RWPE2 (cell line): ENCODE measurements around the gene ITGA5.

Experiments
- ATAC-seq: fragments of 200-7000 bp; cut with Tn5 transposase; 3 replicates; pipeline ENCODE4 v1.9.1; 2021; ENCODE audit warnings: low read depth
- DNase-seq: peaks from one replicate; pipeline ENCODE4 v3.0.0-alpha.2; 2020; ENCODE audit warnings: low spot score
- H3K27ac ChIP-seq: fragments of 450-650 bp; 2 replicates; pipeline ENCODE4 v1.5.1; 2017; ENCODE audit warnings: mild to moderate bottlenecking; ENCODE audit not compliant: poor library complexity, severe bottlenecking
- H3K27me3 ChIP-seq: fragments of 250-450 bp; sonication (Bioruptor Pico); 2 replicates; pipeline ENCODE4 v1.5.1; 2021; ENCODE audit warnings: mild to moderate bottlenecking, moderate library complexity; ENCODE audit not compliant: insufficient read depth, poor library complexity, severe bottlenecking
- H3K36me3 ChIP-seq: fragments of 250-450 bp; sonication (Bioruptor Pico); 2 replicates; pipeline ENCODE4 v1.5.1; 2020; ENCODE audit warnings: low read depth, mild to moderate bottlenecking, moderate library complexity
- H3K4me1 ChIP-seq: fragments of 250-450 bp; sonication (Bioruptor Pico); 2 replicates; pipeline ENCODE4 v1.5.1; 2021; ENCODE audit warnings: mild to moderate bottlenecking, moderate library complexity; ENCODE audit not compliant: insufficient read depth, poor library complexity, severe bottlenecking
- H3K4me3 ChIP-seq: fragments of 250-450 bp; sonication (Bioruptor Pico); 2 replicates; pipeline ENCODE4 v1.5.1; 2021; ENCODE audit warnings: mild to moderate bottlenecking, moderate library complexity; ENCODE audit not compliant: severe bottlenecking
- H3K9me3 ChIP-seq: fragments of 250-450 bp; sonication (Bioruptor Pico); 2 replicates; pipeline ENCODE4 v1.5.1; 2021; ENCODE audit warnings: mild to moderate bottlenecking, moderate library complexity; ENCODE audit not compliant: severe bottlenecking
- TF ChIP-seq, protein P1 (sequence below): fragments of 450-650 bp; IDR thresholded peaks from one replicate; pipeline ENCODE4 v1.5.1; 2017; ENCODE audit warnings: mild to moderate bottlenecking, moderate library complexity; ENCODE audit not compliant: poor library complexity, severe bottlenecking

The ITGA5 gene

GRCh38 chr12:54439521-54440255 lies 20.6 kb upstream of the ITGA5 start:
- H3K9me3 ChIP-seq: no peaks in the 10 kb centered on the region
- H3K36me3 ChIP-seq: no peaks in the 10 kb centered on the region
- TF ChIP-seq, protein P1, sequence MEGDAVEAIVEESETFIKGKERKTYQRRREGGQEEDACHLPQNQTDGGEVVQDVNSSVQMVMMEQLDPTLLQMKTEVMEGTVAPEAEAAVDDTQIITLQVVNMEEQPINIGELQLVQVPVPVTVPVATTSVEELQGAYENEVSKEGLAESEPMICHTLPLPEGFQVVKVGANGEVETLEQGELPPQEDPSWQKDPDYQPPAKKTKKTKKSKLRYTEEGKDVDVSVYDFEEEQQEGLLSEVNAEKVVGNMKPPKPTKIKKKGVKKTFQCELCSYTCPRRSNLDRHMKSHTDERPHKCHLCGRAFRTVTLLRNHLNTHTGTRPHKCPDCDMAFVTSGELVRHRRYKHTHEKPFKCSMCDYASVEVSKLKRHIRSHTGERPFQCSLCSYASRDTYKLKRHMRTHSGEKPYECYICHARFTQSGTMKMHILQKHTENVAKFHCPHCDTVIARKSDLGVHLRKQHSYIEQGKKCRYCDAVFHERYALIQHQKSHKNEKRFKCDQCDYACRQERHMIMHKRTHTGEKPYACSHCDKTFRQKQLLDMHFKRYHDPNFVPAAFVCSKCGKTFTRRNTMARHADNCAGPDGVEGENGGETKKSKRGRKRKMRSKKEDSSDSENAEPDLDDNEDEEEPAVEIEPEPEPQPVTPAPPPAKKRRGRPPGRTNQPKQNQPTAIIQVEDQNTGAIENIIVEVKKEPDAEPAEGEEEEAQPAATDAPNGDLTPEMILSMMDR: peak; percentile 89
- peaks cover 10% of the 10 kb centered on the region for H3K4me1 ChIP-seq
- ATAC-seq: peak; percentile 76
- DNase-seq: no peak
- H3K4me3 ChIP-seq: no peak overlapping the region
- no peak overlapping the region for H3K27ac ChIP-seq
- H3K27me3 ChIP-seq: no peaks in the 10 kb centered on the region

GRCh38 chr12:54439096-54439495 lies 20.0 kb upstream of the ITGA5 start:
- TF ChIP-seq, protein P1: no peak
- no peaks in the 10 kb centered on the region for H3K27me3 ChIP-seq
- H3K4me1 ChIP-seq: peaks cover 10% of the 10 kb centered on the region
- H3K4me3 ChIP-seq: no peak overlapping the region
- no peaks in the 10 kb centered on the region for H3K9me3 ChIP-seq
- H3K27ac ChIP-seq: no peak overlapping the region
- DNase-seq (no peak), ATAC-seq (peak; percentile 7; the same call in 1 of the 3 replicates)
- H3K36me3 ChIP-seq: no peaks in the 10 kb centered on the region

DNA sequence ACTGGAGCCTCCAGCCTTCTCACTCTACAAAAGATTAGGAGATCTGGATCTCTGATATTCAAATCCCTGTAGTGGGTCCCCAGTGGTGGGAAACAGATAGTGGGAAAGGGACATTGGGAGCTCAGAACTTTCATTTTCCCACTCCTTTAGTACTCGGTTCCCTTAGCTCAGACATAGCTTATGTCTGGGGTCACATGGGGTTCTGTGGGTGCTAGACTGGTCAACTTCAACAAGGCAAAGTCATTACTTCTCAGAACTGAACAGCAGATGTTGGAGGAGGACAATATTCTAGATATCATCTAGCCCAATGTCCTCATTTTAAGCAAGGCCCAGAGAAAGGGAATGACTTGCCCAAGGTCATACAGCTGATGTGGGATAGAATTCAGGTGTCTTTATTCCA lies 19.5 kb upstream of the ITGA5 start:
- TF ChIP-seq, protein P1: no peak
- no peaks in the 10 kb centered on the region for H3K27me3 ChIP-seq
- no peak overlapping the region for H3K4me3 ChIP-seq
- H3K36me3 ChIP-seq: no peaks in the 10 kb centered on the region
- ATAC-seq (no peak), DNase-seq (no peak)
- H3K9me3 ChIP-seq: no peaks in the 10 kb centered on the region
- H3K27ac ChIP-seq: no peak overlapping the region
- H3K4me1 ChIP-seq: peaks cover 10% of the 10 kb centered on the region

DNA sequence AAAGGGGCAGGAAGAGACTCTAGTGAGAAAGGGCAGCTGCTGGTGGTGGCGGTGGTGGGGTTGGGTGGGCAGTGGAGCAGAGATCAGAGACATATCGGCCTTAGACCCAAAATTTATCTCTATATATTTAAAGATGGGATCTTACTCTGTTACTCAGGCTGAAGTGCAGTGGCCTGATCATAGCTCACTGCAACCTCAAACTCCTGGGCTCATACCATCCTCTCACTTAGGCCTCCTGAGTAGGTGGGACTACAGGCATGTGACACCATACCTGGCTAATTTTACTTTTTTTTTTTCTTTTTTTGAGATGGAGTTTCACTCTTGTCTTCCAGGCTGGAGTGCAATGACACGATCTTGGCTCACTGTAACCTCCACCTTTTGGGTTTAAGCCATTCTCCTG lies 18.6 kb upstream of the ITGA5 start:
- Histone ChIP-seq H3K27me3 (no peaks in the 10 kb centered on the region), H3K27ac (peak overlapping the region; percentile 45), H3K4me3 (no peak overlapping the region), H3K9me3 (no peaks in the 10 kb centered on the region), H3K4me1 (peaks cover 13% of the 10 kb centered on the region), H3K36me3 (no peaks in the 10 kb centered on the region)
- DNase-seq (no peak), ATAC-seq (no peak)
- TF ChIP-seq, protein P1: no peak

DNA sequence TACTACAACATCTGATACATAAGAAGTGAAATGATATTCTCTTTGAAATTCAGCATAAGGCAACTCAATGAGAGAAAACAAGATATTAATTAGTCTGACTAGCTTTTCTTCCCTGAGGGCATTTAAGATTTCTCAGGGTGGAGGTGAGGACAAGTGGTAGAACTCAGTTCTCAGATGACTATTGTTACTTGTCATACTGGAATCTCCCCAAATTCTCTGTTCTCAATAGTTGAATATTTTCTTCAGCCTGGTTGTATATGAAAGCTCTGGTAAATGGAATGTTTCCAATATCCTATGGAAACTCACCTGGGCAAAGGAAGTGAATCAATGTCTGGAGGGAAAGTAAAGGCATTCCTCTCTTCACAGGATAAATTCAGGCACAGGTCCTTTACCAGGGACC lies 18.2 kb upstream of the ITGA5 start:
- no peaks in the 10 kb centered on the region for H3K36me3 ChIP-seq
- no peak for DNase-seq
- peaks cover 18% of the 10 kb centered on the region for H3K4me1 ChIP-seq
- H3K27ac ChIP-seq: peak overlapping the region; percentile 45
- TF ChIP-seq, protein P1: no peak
- no peaks in the 10 kb centered on the region for H3K27me3 ChIP-seq
- ATAC-seq: peak; percentile 31; the same call in 2 of the 3 replicates
- H3K9me3 ChIP-seq: no peaks in the 10 kb centered on the region
- H3K4me3 ChIP-seq: no peak overlapping the region
